ENCODE measurements around the gene ARHGEF28.

DNA sequence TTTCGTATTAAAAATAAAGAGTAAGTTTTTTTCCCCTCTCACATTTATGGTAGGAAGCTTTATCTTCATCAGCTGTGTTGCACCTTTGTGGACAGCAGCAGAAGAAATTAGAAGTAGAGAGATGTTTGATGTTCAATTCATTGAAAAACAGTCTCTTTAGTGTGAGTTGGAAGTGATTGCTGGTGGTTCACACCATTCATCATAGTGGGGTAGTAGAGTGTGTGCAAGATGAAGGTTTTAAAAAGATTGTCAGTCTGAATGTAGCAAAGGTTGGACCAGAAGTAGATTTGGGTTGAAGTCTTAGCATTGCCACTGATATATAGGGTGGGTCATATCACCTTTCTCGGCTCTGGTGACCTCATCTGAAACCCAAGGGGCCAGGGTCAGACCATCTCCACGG is 10.4 kb downstream of the ARHGEF28 start:
- TF ChIP-seq ZFP30 (CRISPR knock-in tag; IDR thresholded peaks at IDR 0.05) (no peak), PPARA (CRISPR knock-in tag; IDR thresholded peaks at IDR 0.05; ENCODE audit: borderline replicate concordance) (no peak), OSR1 (CRISPR knock-in tag; IDR thresholded peaks at IDR 0.05) (no peak), ZC3H10 (CRISPR knock-in tag; IDR thresholded peaks at IDR 0.05) (no peak), RARB (CRISPR knock-in tag; IDR thresholded peaks at IDR 0.05) (no peak), GLIS3 (CRISPR knock-in tag; IDR thresholded peaks at IDR 0.05) (no peak), BACH2 (CRISPR knock-in tag; IDR thresholded peaks at IDR 0.05; ENCODE audit: borderline replicate concordance) (no peak), PATZ1 (CRISPR knock-in tag; IDR thresholded peaks at IDR 0.05; ENCODE audit: borderline replicate concordance) (no peak)
- TF ChIP-seq, protein P1, sequence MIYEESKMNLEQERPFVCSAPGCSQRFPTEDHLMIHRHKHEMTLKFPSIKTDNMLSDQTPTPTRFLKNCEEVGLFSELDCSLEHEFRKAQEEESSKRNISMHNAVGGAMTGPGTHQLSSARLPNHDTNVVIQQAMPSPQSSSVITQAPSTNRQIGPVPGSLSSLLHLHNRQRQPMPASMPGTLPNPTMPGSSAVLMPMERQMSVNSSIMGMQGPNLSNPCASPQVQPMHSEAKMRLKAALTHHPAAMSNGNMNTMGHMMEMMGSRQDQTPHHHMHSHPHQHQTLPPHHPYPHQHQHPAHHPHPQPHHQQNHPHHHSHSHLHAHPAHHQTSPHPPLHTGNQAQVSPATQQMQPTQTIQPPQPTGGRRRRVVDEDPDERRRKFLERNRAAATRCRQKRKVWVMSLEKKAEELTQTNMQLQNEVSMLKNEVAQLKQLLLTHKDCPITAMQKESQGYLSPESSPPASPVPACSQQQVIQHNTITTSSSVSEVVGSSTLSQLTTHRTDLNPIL (CRISPR knock-in tag; IDR thresholded peaks at IDR 0.05; ENCODE audit: low read depth) = no peak
- TF ChIP-seq, protein P2, sequence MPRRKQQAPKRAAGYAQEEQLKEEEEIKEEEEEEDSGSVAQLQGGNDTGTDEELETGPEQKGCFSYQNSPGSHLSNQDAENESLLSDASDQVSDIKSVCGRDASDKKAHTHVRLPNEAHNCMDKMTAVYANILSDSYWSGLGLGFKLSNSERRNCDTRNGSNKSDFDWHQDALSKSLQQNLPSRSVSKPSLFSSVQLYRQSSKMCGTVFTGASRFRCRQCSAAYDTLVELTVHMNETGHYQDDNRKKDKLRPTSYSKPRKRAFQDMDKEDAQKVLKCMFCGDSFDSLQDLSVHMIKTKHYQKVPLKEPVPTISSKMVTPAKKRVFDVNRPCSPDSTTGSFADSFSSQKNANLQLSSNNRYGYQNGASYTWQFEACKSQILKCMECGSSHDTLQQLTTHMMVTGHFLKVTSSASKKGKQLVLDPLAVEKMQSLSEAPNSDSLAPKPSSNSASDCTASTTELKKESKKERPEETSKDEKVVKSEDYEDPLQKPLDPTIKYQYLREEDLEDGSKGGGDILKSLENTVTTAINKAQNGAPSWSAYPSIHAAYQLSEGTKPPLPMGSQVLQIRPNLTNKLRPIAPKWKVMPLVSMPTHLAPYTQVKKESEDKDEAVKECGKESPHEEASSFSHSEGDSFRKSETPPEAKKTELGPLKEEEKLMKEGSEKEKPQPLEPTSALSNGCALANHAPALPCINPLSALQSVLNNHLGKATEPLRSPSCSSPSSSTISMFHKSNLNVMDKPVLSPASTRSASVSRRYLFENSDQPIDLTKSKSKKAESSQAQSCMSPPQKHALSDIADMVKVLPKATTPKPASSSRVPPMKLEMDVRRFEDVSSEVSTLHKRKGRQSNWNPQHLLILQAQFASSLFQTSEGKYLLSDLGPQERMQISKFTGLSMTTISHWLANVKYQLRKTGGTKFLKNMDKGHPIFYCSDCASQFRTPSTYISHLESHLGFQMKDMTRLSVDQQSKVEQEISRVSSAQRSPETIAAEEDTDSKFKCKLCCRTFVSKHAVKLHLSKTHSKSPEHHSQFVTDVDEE (CRISPR knock-in tag; IDR thresholded peaks at IDR 0.05) = no peak
